DND-41 (cell line): ENCODE results near the gene UTRN.

Source experiments
- ATAC-seq: fragments of 200-7000 bp; cut with Tn5 transposase; 3 replicates; pipeline ENCODE4 v1.9.1; 2021; ENCODE audit warnings: low read depth; ENCODE audit not compliant: insufficient read depth
- DNase-seq: peaks from one replicate; pipeline ENCODE4 v3.0.0-alpha.2; 2020
- H2AFZ ChIP-seq: 2 replicates; pipeline ENCODE4 v1.6.0; 2012; ENCODE audit warnings: low read depth, low read length
- H3K27ac ChIP-seq: 2 replicates; pipeline ENCODE4 v1.5.1; 2012; ENCODE audit warnings: low read length, inconsistent platforms
- H3K27me3 ChIP-seq: fragments of 200-600 bp; sonication (generic); 2 replicates; pipeline ENCODE4 v1.6.0; 2012; ENCODE audit warnings: low read length, mild to moderate bottlenecking, inconsistent platforms; ENCODE audit not compliant: insufficient read depth, poor library complexity
- H3K36me3 ChIP-seq: 2 replicates; pipeline ENCODE4 v1.5.1; 2012; ENCODE audit warnings: low read length, inconsistent platforms; ENCODE audit not compliant: insufficient read depth
- H3K4me1 ChIP-seq: 2 replicates; pipeline ENCODE4 v1.5.1; 2012; ENCODE audit warnings: mild to moderate bottlenecking, low read length; ENCODE audit not compliant: insufficient read depth
- H3K4me2 ChIP-seq: 2 replicates; pipeline ENCODE4 v1.6.0; 2012; ENCODE audit warnings: mild to moderate bottlenecking, moderate library complexity, low read length, inconsistent platforms; ENCODE audit not compliant: insufficient read depth
- H3K4me3 ChIP-seq, 2 experiments: fragments of 200-600 bp in 1 of 2; shearing (Covaris generic) in 1 of 2; 2 replicates each; pipeline ENCODE4 v1.5.1; 2012 to 2016; ENCODE audit warnings: inconsistent platforms in 2 of 2, low read length in 2 of 2, mild to moderate bottlenecking in 2 of 2, low read depth in 1 of 2, moderate library complexity in 1 of 2
- H3K79me2 ChIP-seq: 2 replicates; pipeline ENCODE4 v1.6.0; 2012; ENCODE audit warnings: low read length, inconsistent platforms; ENCODE audit not compliant: insufficient read depth
- H3K9ac ChIP-seq: 2 replicates; pipeline ENCODE4 v1.6.0; 2012; ENCODE audit warnings: low read depth, mild to moderate bottlenecking, inconsistent platforms, low read length, moderate library complexity
- H3K9me3 ChIP-seq: 2 replicates; pipeline ENCODE4 v1.5.1; 2012; ENCODE audit warnings: low read length, moderate library complexity, mild to moderate bottlenecking, inconsistent platforms; ENCODE audit not compliant: insufficient read depth, severe bottlenecking
- H4K20me1 ChIP-seq: 2 replicates; pipeline ENCODE4 v1.6.0; 2012; ENCODE audit warnings: low read length; ENCODE audit not compliant: insufficient read depth
- CTCF ChIP-seq: IDR thresholded peaks from 2 replicates; pipeline ENCODE4 v1.5.1; 2012; ENCODE audit warnings: borderline replicate concordance, low read length, moderate library complexity, mild to moderate bottlenecking; ENCODE audit not compliant: poor library complexity, severe bottlenecking; ENCODE audit errors: extremely low read depth
- EZH2 ChIP-seq: IDR thresholded peaks from 3 replicates; pipeline ENCODE4 v1.6.1; 2012; ENCODE audit warnings: borderline replicate concordance, low read depth, mild to moderate bottlenecking, moderate library complexity, low read length, inconsistent platforms; ENCODE audit not compliant: severe bottlenecking

UTRN gene

GRCh38 chr6:144277605-144278227 is 7.4 kb upstream of the UTRN start:
- H3K27me3 ChIP-seq: no peaks in the 10 kb centered on the region
- no peak for DNase-seq
- H3K9ac ChIP-seq: no peak overlapping the region
- no peaks in the 10 kb centered on the region for H3K36me3 ChIP-seq
- no peak overlapping the region for H3K4me3 ChIP-seq
- no peaks in the 10 kb centered on the region for H3K4me1 ChIP-seq
- no peak overlapping the region for H3K4me2 ChIP-seq
- no peak overlapping the region for H3K27ac ChIP-seq
- no peaks in the 10 kb centered on the region for H3K9me3 ChIP-seq
- H2AFZ ChIP-seq: no peak overlapping the region
- no peak for ATAC-seq
- no peaks in the 10 kb centered on the region for H4K20me1 ChIP-seq
- TF ChIP-seq EZH2: no peak
- TF ChIP-seq CTCF: no peak
- no peaks in the 10 kb centered on the region for H3K79me2 ChIP-seq

GRCh38 chr6:144278659-144279314 is 6.3 kb upstream of the UTRN start:
- no peak overlapping the region for H3K27ac ChIP-seq
- no peaks in the 10 kb centered on the region for H3K27me3 ChIP-seq
- no peak overlapping the region for H3K9ac ChIP-seq
- ATAC-seq (no peak), DNase-seq (no peak)
- no peak overlapping the region for H3K4me3 ChIP-seq
- no peaks in the 10 kb centered on the region for H3K79me2 ChIP-seq
- no peaks in the 10 kb centered on the region for H4K20me1 ChIP-seq
- H2AFZ ChIP-seq: no peak overlapping the region
- H3K9me3 ChIP-seq: no peaks in the 10 kb centered on the region
- H3K4me1 ChIP-seq: peaks cover 6% of the 10 kb centered on the region
- H3K4me2 ChIP-seq: no peak overlapping the region
- TF ChIP-seq CTCF: no peak
- no peak for TF ChIP-seq EZH2
- no peaks in the 10 kb centered on the region for H3K36me3 ChIP-seq

GRCh38 chr6:144279484-144280150 is 5.5 kb upstream of the UTRN start:
- no peaks in the 10 kb centered on the region for H4K20me1 ChIP-seq
- H3K27ac ChIP-seq: no peak overlapping the region
- H3K79me2 ChIP-seq: no peaks in the 10 kb centered on the region; the same call in 1 of the 2 replicates
- H3K4me3 ChIP-seq: no peak overlapping the region
- no peak overlapping the region for H3K4me2 ChIP-seq
- no peaks in the 10 kb centered on the region for H3K27me3 ChIP-seq
- no peak overlapping the region for H3K9ac ChIP-seq
- peaks cover 11% of the 10 kb centered on the region for H3K4me1 ChIP-seq
- no peak for TF ChIP-seq CTCF
- TF ChIP-seq EZH2: no peak
- H3K36me3 ChIP-seq: no peaks in the 10 kb centered on the region
- no peaks in the 10 kb centered on the region for H3K9me3 ChIP-seq
- no peak overlapping the region for H2AFZ ChIP-seq
- DNase-seq: no peak
- ATAC-seq: no peak
